HG03457 (cell line): ENCODE data around the gene AKIRIN1.
"Not testable (repeated sequence)": the region's sequence is repeated elsewhere in the genome, so short reads cannot be mapped to it uniquely, and the experiment has no call there.

ENCODE experiments used
- ATAC-seq: cut with Tn5 transposase; IDR thresholded peaks from one replicate; pipeline ENCODE4 v1.9.1; 2021; ENCODE audit warnings: moderate number of reproducible peaks; ENCODE audit not compliant: unreplicated experiment

The AKIRIN1 gene

DNA sequence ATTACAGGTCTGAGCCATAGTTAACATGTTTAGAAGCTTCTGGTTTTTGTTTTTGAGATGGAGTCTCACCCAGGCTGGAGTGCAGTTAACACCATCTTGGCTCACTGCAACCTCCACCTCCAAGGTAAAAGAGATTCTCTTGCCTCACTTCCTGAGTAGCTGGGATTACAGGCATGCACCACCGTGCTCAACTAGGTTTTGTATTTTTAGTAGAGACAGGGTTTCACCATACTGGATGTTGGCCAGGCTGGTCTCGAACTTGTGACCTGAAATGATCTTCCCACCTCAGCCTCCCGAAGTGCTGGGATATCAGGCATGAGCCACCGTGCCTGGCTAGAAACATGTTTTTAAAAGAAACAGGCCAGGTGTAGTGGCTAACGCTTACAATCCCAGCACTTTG lies 45.6 kb downstream of the AKIRIN1 start:
- no peak for ATAC-seq

DNA sequence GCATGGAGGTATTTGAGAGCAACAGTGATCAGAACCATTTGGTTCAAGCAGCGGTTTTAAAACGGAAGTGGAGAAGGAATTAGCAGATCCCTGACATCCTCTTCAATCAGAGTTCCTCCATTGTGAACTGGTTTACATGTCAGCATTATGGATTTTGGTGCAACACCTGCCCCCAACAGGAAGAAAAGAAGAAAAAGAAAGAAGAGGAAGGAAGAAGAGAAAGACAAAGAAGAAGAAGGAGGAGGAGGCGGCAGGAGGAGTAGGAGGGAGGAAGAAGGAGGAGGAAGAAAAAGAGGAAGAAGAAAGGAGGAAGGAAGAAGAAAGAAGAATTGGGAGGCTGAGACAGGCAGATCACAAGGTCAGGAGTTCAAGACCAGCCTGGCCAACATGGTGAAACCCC lies 52.4 kb downstream of the AKIRIN1 start:
- no peak for ATAC-seq

GRCh38 chr1:39044762-39045161 lies 53.7 kb downstream of the AKIRIN1 start:
- no peak for ATAC-seq

GRCh38 chr1:39045231-39045630 lies 54.2 kb downstream of the AKIRIN1 start:
- ATAC-seq, result no peak

- ATAC-seq, result no peak
These were observed 55.6 kb downstream of the AKIRIN1 start for GRCh38 chr1:39046613-39047210.

DNA sequence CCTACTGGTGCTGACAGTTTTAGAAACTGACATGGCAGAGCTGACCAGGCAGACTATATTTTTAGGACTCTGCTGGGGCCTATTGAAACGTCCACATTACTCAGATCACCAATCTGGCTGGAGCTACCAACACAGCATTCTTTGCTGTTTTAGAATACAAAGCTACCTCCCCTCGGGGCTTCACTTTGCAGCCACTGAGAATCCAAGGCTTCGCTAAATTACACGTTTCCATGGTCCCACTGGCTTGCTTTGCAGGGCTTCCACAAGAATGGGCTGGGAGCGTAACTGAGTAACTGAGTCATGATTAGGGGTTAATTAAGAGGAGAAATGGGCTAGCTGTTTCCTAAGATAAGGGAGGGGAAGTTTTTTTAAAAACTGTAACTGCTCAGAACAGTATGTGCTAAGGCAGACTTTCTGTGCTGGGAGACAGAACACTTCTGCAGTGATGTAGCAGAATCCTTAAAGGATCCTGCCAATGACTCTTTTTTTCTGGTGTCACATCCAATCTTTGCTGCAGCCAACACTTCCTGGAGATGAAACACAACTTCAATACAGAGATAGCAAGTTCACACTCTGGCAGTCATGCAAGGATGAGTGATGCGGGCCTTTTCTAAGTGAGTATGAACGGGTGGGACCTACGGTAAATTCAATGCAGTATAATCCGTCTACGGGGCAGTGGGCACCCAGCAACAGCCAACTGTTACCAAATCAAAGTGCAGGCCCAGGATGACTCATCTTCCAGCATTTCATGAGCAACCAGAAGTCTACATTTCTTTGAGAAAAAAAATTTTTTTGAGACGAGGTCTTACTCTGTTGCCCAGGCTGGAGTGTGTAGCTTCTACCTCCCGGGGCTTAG lies 56.5 kb downstream of the AKIRIN1 start:
- ATAC-seq, result no peak

GRCh38 chr1:39048745-39049370 lies 57.8 kb downstream of the AKIRIN1 start:
- ATAC-seq, result no peak

DNA sequence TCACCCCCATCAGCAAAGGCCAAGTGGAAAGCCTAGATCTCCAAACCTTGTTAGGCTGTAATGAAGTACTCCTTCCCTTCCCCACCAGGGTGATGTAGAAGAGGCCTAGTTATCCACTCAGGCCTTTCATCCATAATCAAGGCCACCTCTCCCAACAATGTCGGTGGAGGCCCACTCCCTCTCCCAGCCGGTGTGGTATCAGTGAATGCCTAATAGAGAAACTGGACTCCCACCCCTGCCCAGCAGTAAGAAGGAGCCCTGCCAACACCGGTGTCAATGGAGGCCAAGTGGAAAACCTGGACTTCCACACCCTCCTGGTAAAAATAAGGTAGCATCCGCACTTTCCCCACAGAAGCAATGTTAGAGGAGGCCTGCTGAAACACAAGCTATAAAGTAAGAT lies 58.9 kb downstream of the AKIRIN1 start:
- ATAC-seq, result no peak

- not testable (repeated sequence) for ATAC-seq
These were observed 60.2 kb downstream of the AKIRIN1 start for GRCh38 chr1:39051193-39051850.

DNA sequence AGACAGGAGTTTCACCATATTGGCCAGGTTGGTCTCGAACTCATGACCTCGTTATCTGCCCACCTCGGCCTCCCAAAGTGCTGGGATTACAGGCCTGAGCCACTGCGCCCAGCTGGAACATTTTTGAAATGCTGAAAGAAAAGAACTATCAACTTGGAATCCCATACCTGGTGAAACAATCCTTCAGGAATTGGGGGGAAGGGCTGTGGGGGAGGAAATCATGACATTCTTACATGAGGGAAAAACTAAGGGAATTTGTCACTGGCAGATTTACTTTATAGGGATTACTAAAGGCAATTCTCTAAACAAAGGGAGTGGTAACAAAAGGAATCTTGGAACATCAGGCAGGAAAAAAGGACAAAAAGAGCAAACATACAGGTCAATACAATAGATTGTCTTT lies 60.9 kb downstream of the AKIRIN1 start:
- ATAC-seq, result no peak

GRCh38 chr1:39055213-39055710 lies 64.2 kb downstream of the AKIRIN1 start:
- ATAC-seq, result not testable (repeated sequence)
